Esophagus squamous epithelium (tissue), 5 donors: ENCODE results near the gene WNK2. TPM values are rescaled to one million over a fixed set of nuclear protein-coding genes. Genes with fewer than 3 reads are reported as not detected.
"Not testable (repeated sequence)": the region's sequence is repeated elsewhere in the genome, so short reads cannot be mapped to it uniquely, and the experiment has no call there.

ENCODE experiments used
- DNase-seq: peaks from one replicate; lab custom pipeline; 2025; lab: John Stamatoyannopoulos, UW
- H3K27ac ChIP-seq, 4 donors: fragments of 200-600 bp; sonication (generic); one replicate each; pipeline ENCODE4 v1.5.1; 2016 to 2019; ENCODE audit warnings: mild to moderate bottlenecking in 1 of 4
- H3K27me3 ChIP-seq, 4 donors: fragments of 200-600 bp; sonication (generic); 1 replicate in 3 of 4; 2 replicates in 1 of 4; pipeline versions ENCODE4 v1.5.1 to v1.6.0; 2017 to 2021; ENCODE audit warnings: antibody characterized with exemption in 1 of 4
- H3K36me3 ChIP-seq, 3 donors: fragments of 200-600 bp; sonication (generic); one replicate each; pipeline ENCODE4 v1.5.1; 2016 to 2019
- H3K4me1 ChIP-seq, 3 donors: fragments of 200-600 bp; sonication (generic); one replicate each; pipeline ENCODE4 v1.5.1; 2017 to 2019
- H3K4me3 ChIP-seq, 4 donors: fragments of 200-600 bp; sonication (generic); 1 replicate in 3 of 4; 2 replicates in 1 of 4; pipeline ENCODE4 v1.5.1; 2016 to 2019; ENCODE audit warnings: mild to moderate bottlenecking in 2 of 4, moderate library complexity in 1 of 4
- H3K9me3 ChIP-seq, 3 donors: fragments of 200-600 bp; sonication (generic); one replicate each; pipeline ENCODE4 v1.5.1; 2016 to 2019
- POLR2A ChIP-seq, 4 donors: fragments of 450-650 bp; IDR thresholded peaks; one replicate each; pipeline ENCODE4 v1.6.1; 2017; ENCODE audit warnings: antibody characterized with exemption in 4 of 4, mild to moderate bottlenecking in 4 of 4, moderate library complexity in 3 of 4
- WGBS, 2 donors: methylation state at CpG; one replicate each; pipeline ENCODE4 v1.1.5; 2018; 5-methylcytosine and 5-hydroxymethylcytosine counted together
- intact Hi-C: fragments of 100-400 bp; cut with DNase I; formaldehyde crosslinking; loops from one replicate; pipeline ENCODE4 v1.15.0; 2022
- total RNA-seq, 4 donors: library from RNA; depleted of rRNA; stranded (reverse); fragments of >200 nt; gene quantifications; one replicate each; pipeline ENCODE4 v1.1.0, GENCODE V29; 2016
- TF ChIP-seq, protein P1 (sequence below), 6 experiments: fragments of 450-650 bp in 4 of 6; fragments of 200-600 bp in 2 of 6; sonication (generic) in 2 of 6; IDR thresholded peaks; one replicate each; pipeline ENCODE4 v1.5.1; 2016 to 2019; ENCODE audit warnings: antibody characterized with exemption in 6 of 6, mild to moderate bottlenecking in 4 of 6, moderate library complexity in 4 of 6
- donor health status: DM: yes; HTN: yes; CAD: no.

WNK2 gene
- total RNA-seq, 4 donors from 2014 or later: 0.40 to 8.8 (median 5.2) TPM

GRCh38 chr9:93318480-93318879 lies 134.5 kb downstream of the WNK2 start:
- Histone ChIP-seq H3K4me3 (no peak overlapping the region), H3K27ac (no peak overlapping the region), H3K36me3 (no peaks in the 10 kb centered on the region), H3K4me1 (no peaks in the 10 kb centered on the region), H3K9me3 (no peaks in the 10 kb centered on the region), H3K27me3 (peaks cover 0 to 46% (median 0%) of the 10 kb centered on the region in 4 donors)
- intact Hi-C loops: no loop called here
- WGBS, 2 donors: 88 to 94% methylated on average over 3 to 5 of the region's 9 CpGs
- DNase-seq: no peak
- TF ChIP-seq POLR2A (IDR thresholded peaks at IDR 0.05): no peak
- TF ChIP-seq, protein P1, sequence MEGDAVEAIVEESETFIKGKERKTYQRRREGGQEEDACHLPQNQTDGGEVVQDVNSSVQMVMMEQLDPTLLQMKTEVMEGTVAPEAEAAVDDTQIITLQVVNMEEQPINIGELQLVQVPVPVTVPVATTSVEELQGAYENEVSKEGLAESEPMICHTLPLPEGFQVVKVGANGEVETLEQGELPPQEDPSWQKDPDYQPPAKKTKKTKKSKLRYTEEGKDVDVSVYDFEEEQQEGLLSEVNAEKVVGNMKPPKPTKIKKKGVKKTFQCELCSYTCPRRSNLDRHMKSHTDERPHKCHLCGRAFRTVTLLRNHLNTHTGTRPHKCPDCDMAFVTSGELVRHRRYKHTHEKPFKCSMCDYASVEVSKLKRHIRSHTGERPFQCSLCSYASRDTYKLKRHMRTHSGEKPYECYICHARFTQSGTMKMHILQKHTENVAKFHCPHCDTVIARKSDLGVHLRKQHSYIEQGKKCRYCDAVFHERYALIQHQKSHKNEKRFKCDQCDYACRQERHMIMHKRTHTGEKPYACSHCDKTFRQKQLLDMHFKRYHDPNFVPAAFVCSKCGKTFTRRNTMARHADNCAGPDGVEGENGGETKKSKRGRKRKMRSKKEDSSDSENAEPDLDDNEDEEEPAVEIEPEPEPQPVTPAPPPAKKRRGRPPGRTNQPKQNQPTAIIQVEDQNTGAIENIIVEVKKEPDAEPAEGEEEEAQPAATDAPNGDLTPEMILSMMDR (IDR thresholded peaks at IDR 0.05): no peak

DNA sequence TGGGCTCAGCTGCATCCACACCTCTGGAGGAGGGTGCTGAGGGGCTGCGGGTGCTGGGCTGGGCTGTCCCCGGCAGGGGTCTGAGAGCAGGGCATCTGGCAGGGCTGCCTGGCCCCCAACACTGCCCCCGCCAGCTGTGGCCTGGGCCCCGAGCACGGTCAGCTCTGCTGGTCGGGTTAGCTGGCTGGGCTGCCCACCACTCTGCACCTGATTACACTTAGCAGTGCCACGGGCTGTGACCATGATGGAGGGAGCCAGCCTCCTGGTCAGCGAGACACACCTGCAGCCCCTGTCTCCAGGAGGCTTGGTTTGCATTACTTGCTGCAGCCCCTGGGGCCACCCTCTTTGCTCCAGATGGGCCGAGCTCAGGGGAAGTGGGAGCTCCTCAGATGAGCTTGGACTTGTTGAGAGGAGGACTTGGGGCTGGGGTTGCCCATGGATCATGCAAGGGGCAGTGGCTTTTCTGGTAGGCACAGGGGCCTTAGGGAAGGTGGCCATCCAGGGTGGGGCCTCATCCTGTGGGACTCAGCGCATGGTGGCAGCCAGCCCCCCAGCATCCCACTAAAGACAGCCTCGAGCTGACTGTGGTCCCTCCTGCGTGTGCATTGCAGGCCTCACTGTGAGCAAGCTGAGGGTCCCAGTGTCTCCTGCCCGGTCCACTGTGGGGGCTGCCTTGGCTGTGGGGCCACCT lies 135.5 kb downstream of the WNK2 start:
- H3K36me3 ChIP-seq: no peaks in the 10 kb centered on the region
- H3K27ac ChIP-seq: no peak overlapping the region
- DNase-seq: no peak
- no peaks in the 10 kb centered on the region for H3K4me1 ChIP-seq
- peaks cover 0 to 50% (median 0%) of the 10 kb centered on the region in 4 donors for H3K27me3 ChIP-seq
- TF ChIP-seq, protein P1 (IDR thresholded peaks at IDR 0.05): no peak
- TF ChIP-seq POLR2A (IDR thresholded peaks at IDR 0.05): no peak
- H3K4me3 ChIP-seq: no peak overlapping the region
- no peaks in the 10 kb centered on the region for H3K9me3 ChIP-seq
- 80% methylated on average over 1 to 2 of the region's 13 CpGs for WGBS, 2 donors
- intact Hi-C loops: no loop called here

DNA sequence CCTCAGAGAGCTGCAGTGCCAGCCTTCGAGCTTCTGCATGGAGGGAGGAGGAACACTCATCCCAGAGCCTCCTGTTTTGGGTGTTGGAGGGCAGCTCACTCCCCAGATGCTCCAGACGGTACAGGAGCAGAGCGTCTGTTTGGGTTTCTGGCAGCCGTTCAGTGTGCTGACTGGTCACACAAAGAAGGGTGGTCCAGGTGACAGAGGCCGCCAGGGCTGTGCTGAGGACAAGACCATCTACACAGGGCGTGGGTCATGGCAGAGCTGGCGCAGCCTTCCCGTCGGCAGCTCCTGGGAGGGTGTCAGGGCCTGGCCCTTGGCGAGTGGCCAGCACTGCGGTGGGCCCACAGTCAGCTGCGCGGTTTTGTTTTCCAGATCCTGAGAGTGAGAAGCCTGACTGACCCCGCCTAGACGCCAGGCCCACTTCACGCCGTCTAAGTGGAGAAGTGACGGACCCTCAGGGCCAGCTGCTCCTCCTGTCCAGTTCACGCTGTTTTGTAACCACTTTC lies 136.1 kb downstream of the WNK2 start:
- no peaks in the 10 kb centered on the region for H3K4me1 ChIP-seq
- WGBS, 2 donors: 82 to 89% methylated on average over 7 to 10 of the region's 19 CpGs
- H3K27ac ChIP-seq: no peak overlapping the region
- intact Hi-C loops: no loop called here
- no peaks in the 10 kb centered on the region for H3K36me3 ChIP-seq
- H3K4me3 ChIP-seq: no peak overlapping the region
- no peak for DNase-seq
- no peak for TF ChIP-seq POLR2A (IDR thresholded peaks at IDR 0.05)
- TF ChIP-seq, protein P1 (IDR thresholded peaks at IDR 0.05): no peak
- H3K9me3 ChIP-seq: no peaks in the 10 kb centered on the region
- H3K27me3 ChIP-seq: peaks cover 0 to 47% (median 0%) of the 10 kb centered on the region in 4 donors

- WGBS, 2 donors: 81 to 83% methylated on average over 3 to 8 of the region's 11 CpGs
- no peak for DNase-seq
- H3K27me3 ChIP-seq: peaks cover 0 to 49% (median 0%) of the 10 kb centered on the region in 4 donors
- H3K4me3 ChIP-seq: no peak overlapping the region
- H3K36me3 ChIP-seq: no peaks in the 10 kb centered on the region
- TF ChIP-seq, protein P1 (IDR thresholded peaks at IDR 0.05): no peak
- TF ChIP-seq POLR2A (IDR thresholded peaks at IDR 0.05): no peak
- no peaks in the 10 kb centered on the region for H3K9me3 ChIP-seq
- H3K27ac ChIP-seq: no peak overlapping the region
- intact Hi-C loops: no loop called here
- H3K4me1 ChIP-seq: no peaks in the 10 kb centered on the region
These were observed 136.8 kb downstream of the WNK2 start for GRCh38 chr9:93320591-93321219.

- WGBS, 2 donors: 89 to 94% methylated on average over 10 of the region's 10 CpGs
- Histone ChIP-seq H3K36me3 (no peaks in the 10 kb centered on the region), H3K4me1 (no peaks in the 10 kb centered on the region), H3K27me3 (peaks cover 0 to 49% (median 0%) of the 10 kb centered on the region in 4 donors), H3K9me3 (no peaks in the 10 kb centered on the region), H3K4me3 (no peak overlapping the region), H3K27ac (no peak overlapping the region)
- intact Hi-C loops: no loop called here
- no peak for DNase-seq
- TF ChIP-seq, protein P1 (IDR thresholded peaks at IDR 0.05): no peak
- TF ChIP-seq POLR2A (IDR thresholded peaks at IDR 0.05): no peak
These were observed 137.3 kb downstream of the WNK2 start for GRCh38 chr9:93321220-93321610.

DNA sequence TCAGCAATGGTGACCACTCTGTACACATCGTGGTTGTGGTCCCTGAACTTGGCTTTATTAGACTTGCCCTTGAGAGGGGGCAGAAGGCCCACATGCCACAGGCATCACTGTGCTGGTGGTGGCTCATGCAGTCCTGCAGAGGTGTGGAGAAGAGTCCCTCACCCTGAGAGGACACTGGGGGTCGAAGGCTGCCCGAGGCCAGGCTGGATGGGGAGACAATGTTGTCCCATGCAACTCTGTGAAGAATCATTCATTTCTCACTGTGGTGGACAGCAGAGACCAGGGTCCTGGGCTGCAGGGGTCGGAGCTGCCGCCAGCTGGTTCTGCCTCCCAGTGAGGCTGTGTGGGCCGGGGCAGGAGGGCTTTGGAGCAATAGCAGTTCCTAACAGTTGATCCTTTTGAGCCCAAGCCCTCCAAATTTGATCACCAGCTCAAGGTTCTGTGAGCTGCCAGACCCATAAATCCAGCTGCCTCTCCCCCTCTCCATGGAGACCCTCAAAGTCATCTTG lies 139.6 kb downstream of the WNK2 start:
- H3K4me3 ChIP-seq, DNase-seq, H3K36me3 ChIP-seq, H3K4me1 ChIP-seq, H3K9me3 ChIP-seq, intact Hi-C loops, H3K27ac ChIP-seq: not testable (repeated sequence)
- WGBS, 2 donors: 79 to 82% methylated on average over 1 to 6 of the region's 6 CpGs
- H3K27me3 ChIP-seq: peaks cover 0 to 30% (median 0%) of the 10 kb centered on the region in 4 donors
